Ishikawa (cell line): ENCODE results near the gene IGF1R.

Experiments used
- CEBPB ChIP-seq: IDR thresholded peaks from 2 replicates; pipeline ENCODE4 v1.6.1; 2012
- CREB1 ChIP-seq: IDR thresholded peaks from 2 replicates; pipeline ENCODE4 v1.6.1; 2012; ENCODE audit warnings: low read depth
- EGR1 ChIP-seq: IDR thresholded peaks from 2 replicates; pipeline ENCODE4 v1.6.1; 2012
- EP300 ChIP-seq: IDR thresholded peaks from 2 replicates; pipeline ENCODE4 v1.6.1; 2012; ENCODE audit warnings: borderline replicate concordance
- FOXM1 ChIP-seq: IDR thresholded peaks from 2 replicates; pipeline ENCODE4 v1.6.1; 2012; ENCODE audit warnings: low read depth, borderline replicate concordance
- NFIC ChIP-seq: IDR thresholded peaks from 2 replicates; pipeline ENCODE4 v1.6.1; 2012
- RAD21 ChIP-seq: IDR thresholded peaks from 2 replicates; pipeline ENCODE4 v1.6.1; 2012; ENCODE audit warnings: low read depth
- TAF1 ChIP-seq: IDR thresholded peaks from 2 replicates; pipeline ENCODE4 v1.6.1; 2012; ENCODE audit warnings: low read depth, mild to moderate bottlenecking
- TCF12 ChIP-seq: IDR thresholded peaks from 2 replicates; pipeline ENCODE4 v1.6.1; 2012; ENCODE audit warnings: low read depth
- TEAD4 ChIP-seq: IDR thresholded peaks from 2 replicates; pipeline ENCODE4 v1.6.1; 2012
- YY1 ChIP-seq: IDR thresholded peaks from 2 replicates; pipeline ENCODE4 v1.6.1; 2012; ENCODE audit warnings: low read depth
- ZBTB7A ChIP-seq: IDR thresholded peaks from 2 replicates; pipeline ENCODE4 v1.6.1; 2012; ENCODE audit warnings: low read depth
- TF ChIP-seq, protein P1 (sequence below): IDR thresholded peaks from 2 replicates; pipeline ENCODE4 v1.6.1; 2012
- TF ChIP-seq, protein P2 (sequence below): IDR thresholded peaks from 2 replicates; pipeline ENCODE4 v1.6.1; 2012; ENCODE audit warnings: low read depth, mild to moderate bottlenecking
- TF ChIP-seq, protein P3 (sequence below): IDR thresholded peaks from 2 replicates; pipeline ENCODE4 v1.6.1; 2012

The IGF1R gene

DNA sequence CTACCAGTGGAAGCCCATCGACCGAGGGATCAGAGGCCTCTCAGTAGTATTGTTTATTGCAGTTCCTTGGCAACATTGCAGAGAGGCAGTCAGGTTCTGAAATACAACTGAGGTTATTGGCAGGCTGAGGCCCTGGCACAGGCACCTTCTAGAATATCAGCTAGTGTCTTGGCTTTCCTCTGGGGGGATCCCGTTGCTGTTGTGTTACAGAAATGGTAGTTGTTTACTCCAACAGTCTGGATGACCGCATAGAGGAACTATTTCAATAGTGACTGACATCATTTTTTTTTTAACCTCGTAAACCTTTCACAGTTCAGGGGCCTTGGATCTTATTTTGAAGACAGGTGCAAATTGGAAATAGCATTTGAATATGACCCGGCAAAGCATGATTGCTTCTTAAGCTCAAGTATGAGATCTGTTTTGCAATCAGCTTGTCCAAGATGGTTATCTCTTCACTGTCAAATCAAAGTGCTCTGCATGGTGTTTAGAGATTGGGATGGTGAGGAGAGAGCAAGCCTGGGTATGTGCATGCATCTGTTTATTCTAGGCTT is 295.3 kb downstream of the IGF1R start:
- TF ChIP-seq, protein P1, sequence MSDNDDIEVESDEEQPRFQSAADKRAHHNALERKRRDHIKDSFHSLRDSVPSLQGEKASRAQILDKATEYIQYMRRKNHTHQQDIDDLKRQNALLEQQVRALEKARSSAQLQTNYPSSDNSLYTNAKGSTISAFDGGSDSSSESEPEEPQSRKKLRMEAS = no peak
- TF ChIP-seq TCF12 (no peak), EGR1 (no peak), CREB1 (no peak), CEBPB (no peak), ZBTB7A (no peak), TAF1 (no peak), NFIC (no peak), RAD21 (no peak), YY1 (no peak)

DNA sequence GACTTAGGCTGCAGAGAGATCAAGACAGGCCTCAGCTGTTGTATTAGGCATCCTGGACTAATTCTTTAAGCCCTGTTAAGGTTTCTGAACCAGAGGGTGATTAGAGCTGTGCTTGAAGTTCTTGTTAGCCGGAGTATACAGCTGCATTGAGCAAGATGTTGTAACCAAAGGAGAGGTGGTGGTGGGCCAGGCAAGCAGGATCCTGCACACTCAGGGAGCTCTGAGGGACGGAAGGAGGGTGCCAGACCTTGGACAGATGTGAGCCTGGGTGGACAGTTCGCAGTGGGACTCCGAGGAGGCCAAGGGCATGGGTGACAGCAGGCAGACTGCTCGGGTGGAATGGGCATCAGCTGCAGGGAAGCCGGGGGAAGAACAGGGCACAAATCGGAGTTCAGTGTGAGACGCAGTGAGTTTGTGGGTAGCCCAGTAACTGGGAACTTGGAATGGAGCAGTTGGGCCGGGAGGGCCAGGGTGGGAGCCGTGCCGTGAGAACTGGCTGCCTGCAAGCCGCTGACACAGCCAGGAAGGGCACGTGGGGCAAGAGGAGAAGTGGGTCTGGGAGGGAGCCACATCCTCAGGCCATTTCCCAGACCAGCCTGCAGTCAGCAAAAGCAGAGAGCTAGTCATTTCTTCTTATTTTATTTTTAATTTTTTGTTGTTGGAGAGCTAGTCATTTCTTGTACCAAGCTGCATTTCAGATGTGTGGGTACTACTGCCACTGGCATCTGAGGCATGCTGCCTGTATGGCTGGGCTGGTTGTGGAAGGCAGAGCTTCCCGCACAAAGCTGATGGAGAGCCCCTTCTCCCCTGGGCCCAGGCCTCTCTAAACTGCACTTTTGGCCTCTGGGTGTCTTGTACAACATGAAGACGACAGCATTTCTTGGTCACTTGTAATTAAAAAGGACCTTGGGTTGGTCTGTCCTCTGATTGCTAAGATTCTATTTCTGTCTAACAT is 298.2 kb downstream of the IGF1R start:
- TF ChIP-seq ZBTB7A (no peak), TAF1 (no peak), CREB1 (no peak), EP300 (no peak), CEBPB (no peak), TEAD4 (no peak), YY1 (no peak), EGR1 (no peak), FOXM1 (no peak), NFIC (no peak), TCF12 (no peak)
- TF ChIP-seq, protein P1 = no peak
- TF ChIP-seq, protein P2, sequence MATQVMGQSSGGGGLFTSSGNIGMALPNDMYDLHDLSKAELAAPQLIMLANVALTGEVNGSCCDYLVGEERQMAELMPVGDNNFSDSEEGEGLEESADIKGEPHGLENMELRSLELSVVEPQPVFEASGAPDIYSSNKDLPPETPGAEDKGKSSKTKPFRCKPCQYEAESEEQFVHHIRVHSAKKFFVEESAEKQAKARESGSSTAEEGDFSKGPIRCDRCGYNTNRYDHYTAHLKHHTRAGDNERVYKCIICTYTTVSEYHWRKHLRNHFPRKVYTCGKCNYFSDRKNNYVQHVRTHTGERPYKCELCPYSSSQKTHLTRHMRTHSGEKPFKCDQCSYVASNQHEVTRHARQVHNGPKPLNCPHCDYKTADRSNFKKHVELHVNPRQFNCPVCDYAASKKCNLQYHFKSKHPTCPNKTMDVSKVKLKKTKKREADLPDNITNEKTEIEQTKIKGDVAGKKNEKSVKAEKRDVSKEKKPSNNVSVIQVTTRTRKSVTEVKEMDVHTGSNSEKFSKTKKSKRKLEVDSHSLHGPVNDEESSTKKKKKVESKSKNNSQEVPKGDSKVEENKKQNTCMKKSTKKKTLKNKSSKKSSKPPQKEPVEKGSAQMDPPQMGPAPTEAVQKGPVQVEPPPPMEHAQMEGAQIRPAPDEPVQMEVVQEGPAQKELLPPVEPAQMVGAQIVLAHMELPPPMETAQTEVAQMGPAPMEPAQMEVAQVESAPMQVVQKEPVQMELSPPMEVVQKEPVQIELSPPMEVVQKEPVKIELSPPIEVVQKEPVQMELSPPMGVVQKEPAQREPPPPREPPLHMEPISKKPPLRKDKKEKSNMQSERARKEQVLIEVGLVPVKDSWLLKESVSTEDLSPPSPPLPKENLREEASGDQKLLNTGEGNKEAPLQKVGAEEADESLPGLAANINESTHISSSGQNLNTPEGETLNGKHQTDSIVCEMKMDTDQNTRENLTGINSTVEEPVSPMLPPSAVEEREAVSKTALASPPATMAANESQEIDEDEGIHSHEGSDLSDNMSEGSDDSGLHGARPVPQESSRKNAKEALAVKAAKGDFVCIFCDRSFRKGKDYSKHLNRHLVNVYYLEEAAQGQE = no peak
- TF ChIP-seq, protein P3, sequence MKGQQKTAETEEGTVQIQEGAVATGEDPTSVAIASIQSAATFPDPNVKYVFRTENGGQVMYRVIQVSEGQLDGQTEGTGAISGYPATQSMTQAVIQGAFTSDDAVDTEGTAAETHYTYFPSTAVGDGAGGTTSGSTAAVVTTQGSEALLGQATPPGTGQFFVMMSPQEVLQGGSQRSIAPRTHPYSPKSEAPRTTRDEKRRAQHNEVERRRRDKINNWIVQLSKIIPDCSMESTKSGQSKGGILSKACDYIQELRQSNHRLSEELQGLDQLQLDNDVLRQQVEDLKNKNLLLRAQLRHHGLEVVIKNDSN = no peak

DNA sequence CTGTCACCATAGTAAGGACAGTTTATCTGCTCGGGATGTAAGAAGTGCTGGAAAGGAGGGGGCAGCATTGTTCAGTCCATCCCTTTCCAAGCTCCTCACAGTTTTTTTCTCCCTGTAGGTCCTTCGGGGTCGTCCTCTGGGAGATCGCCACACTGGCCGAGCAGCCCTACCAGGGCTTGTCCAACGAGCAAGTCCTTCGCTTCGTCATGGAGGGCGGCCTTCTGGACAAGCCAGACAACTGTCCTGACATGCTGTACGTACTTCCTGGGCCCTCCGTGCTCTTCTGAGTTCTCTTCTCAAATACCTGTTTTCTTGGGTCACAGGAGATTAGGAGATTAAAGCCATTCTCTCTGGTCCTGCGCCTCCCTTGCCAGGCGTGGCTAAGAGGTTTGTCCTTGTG is 300.1 kb downstream of the IGF1R start:
- TF ChIP-seq, protein P1 = no peak
- TF ChIP-seq CREB1 (no peak), TCF12 (no peak), EP300 (no peak), EGR1 (no peak), TAF1 (no peak), CEBPB (no peak), TEAD4 (no peak), ZBTB7A (no peak), NFIC (no peak), RAD21 (no peak), FOXM1 (no peak), YY1 (no peak)
- TF ChIP-seq, protein P2 = no peak
- TF ChIP-seq, protein P3 = no peak

DNA sequence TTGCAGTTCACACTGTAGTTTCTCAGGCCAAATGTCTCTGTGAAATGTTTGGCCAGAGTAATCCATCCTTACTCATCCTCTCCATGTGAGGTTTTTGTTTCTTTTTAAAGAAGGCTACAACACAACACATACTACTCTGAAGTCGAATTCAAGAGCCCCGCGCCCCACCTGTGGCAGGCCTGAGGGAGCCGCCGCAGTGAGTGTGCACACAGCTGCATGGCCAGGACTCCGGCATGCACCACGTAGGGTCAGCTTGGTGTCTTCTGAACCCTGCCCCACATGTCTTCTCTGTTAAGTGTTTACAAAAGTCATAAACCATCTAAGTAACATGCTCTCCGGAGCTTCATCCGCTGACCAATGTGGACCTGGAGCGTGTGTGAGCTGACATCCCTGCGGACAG is 300.6 kb downstream of the IGF1R start:
- TF ChIP-seq, protein P3 = no peak
- TF ChIP-seq EP300 (no peak), TCF12 (no peak), NFIC (no peak), CREB1 (no peak), RAD21 (no peak), EGR1 (no peak), TAF1 (no peak), YY1 (no peak), CEBPB (no peak)
- TF ChIP-seq, protein P1 = no peak
- TF ChIP-seq, protein P2 = no peak
